Muscle layer of colon (tissue), 2 donors: Measurements from ENCODE around the gene TPSD1.
"Not testable (repeated sequence)": the region's sequence is repeated elsewhere in the genome, so short reads cannot be mapped to it uniquely, and the experiment has no call there.

Source experiments
- H3K27ac ChIP-seq: one replicate; pipeline ENCODE4 v1.7.0; 2013; ENCODE audit warnings: low read depth, mild to moderate bottlenecking, low read length, moderate library complexity
- H3K27me3 ChIP-seq, 2 donors: one replicate each; pipeline ENCODE4 v1.7.0; 2013; ENCODE audit warnings: low read length in 2 of 2, mild to moderate bottlenecking in 2 of 2; ENCODE audit not compliant: insufficient read depth in 2 of 2, control insufficient read depth in 1 of 2
- H3K36me3 ChIP-seq: one replicate; pipeline ENCODE4 v1.7.0; 2013; ENCODE audit warnings: mild to moderate bottlenecking, low read length; ENCODE audit not compliant: insufficient read depth
- H3K4me1 ChIP-seq: one replicate; pipeline ENCODE4 v1.7.0; 2013; ENCODE audit warnings: mild to moderate bottlenecking, low read length; ENCODE audit not compliant: insufficient read depth
- H3K4me3 ChIP-seq, 2 donors: one replicate each; pipeline ENCODE4 v1.7.0; 2013; ENCODE audit warnings: low read length in 2 of 2, low read depth in 1 of 2, mild to moderate bottlenecking in 1 of 2, moderate library complexity in 1 of 2
- H3K9ac ChIP-seq: one replicate; pipeline ENCODE4 v1.7.0; 2013; ENCODE audit warnings: low read length
- H3K9me3 ChIP-seq: one replicate; pipeline ENCODE4 v1.7.0; 2013; ENCODE audit warnings: mild to moderate bottlenecking, low read length
- donor health status: abdominal sarcoma.
- donor health status: Adenocarcinoma of cecum.

TPSD1 gene

GRCh38 chr16:1271724-1272413 is 16.0 kb downstream of the TPSD1 start:
- H3K9ac ChIP-seq, H3K27me3 ChIP-seq, H3K27ac ChIP-seq, H3K4me3 ChIP-seq, H3K9me3 ChIP-seq, H3K36me3 ChIP-seq: not testable (repeated sequence)
- H3K4me1 ChIP-seq, result peaks cover 10% of the 10 kb centered on the region

- no peaks in the 10 kb centered on the region for H3K36me3 ChIP-seq
- H3K27me3 ChIP-seq, result peaks cover 0 to 13% of the 10 kb centered on the region in 2 donors
- H3K9me3 ChIP-seq, result no peaks in the 10 kb centered on the region
Measured at GRCh38 chr16:1272453-1273198, 16.8 kb downstream of the TPSD1 start.

GRCh38 chr16:1273816-1274215 is 17.9 kb downstream of the TPSD1 start:
- Histone ChIP-seq H3K27me3 (peaks cover 0 to 24% of the 10 kb centered on the region in 2 donors), H3K9ac (no peak overlapping the region), H3K9me3 (no peaks in the 10 kb centered on the region), H3K36me3 (no peaks in the 10 kb centered on the region), H3K4me3 (no peak overlapping the region), H3K4me1 (peaks cover 10% of the 10 kb centered on the region), H3K27ac (no peak overlapping the region)

More at GRCh38 chr16:1272453-1273198, 16.8 kb downstream of the TPSD1 start:
- Histone ChIP-seq H3K27ac (no peak overlapping the region), H3K9ac (no peak overlapping the region), H3K4me1 (peaks cover 10% of the 10 kb centered on the region), H3K4me3 (no peak overlapping the region)

GRCh38 chr16:1274767-1275166 is 18.9 kb downstream of the TPSD1 start:
- Histone ChIP-seq H3K4me3 (no peak overlapping the region), H3K36me3 (no peaks in the 10 kb centered on the region), H3K9ac (no peak overlapping the region), H3K4me1 (peaks cover 10% of the 10 kb centered on the region), H3K27me3 (peaks cover 0 to 26% of the 10 kb centered on the region in 2 donors), H3K9me3 (no peaks in the 10 kb centered on the region), H3K27ac (no peak overlapping the region)

- no peak overlapping the region for H3K9ac ChIP-seq
- H3K27me3 ChIP-seq, result peaks cover 0 to 26% of the 10 kb centered on the region in 2 donors
- H3K36me3 ChIP-seq, result no peaks in the 10 kb centered on the region
- H3K9me3 ChIP-seq, result no peaks in the 10 kb centered on the region
- peaks cover 10% of the 10 kb centered on the region for H3K4me1 ChIP-seq
- H3K4me3 ChIP-seq, result no peak overlapping the region
- no peak overlapping the region for H3K27ac ChIP-seq
Measured at GRCh38 chr16:1275791-1276579, 20.1 kb downstream of the TPSD1 start.

- Histone ChIP-seq H3K9me3 (no peaks in the 10 kb centered on the region), H3K4me1 (peaks cover 8% of the 10 kb centered on the region), H3K27ac (no peak overlapping the region), H3K9ac (no peak overlapping the region), H3K27me3 (peaks cover 0 to 26% of the 10 kb centered on the region in 2 donors), H3K4me3 (no peak overlapping the region), H3K36me3 (no peaks in the 10 kb centered on the region)
Measured at GRCh38 chr16:1276580-1276878, 20.7 kb downstream of the TPSD1 start.

GRCh38 chr16:1277151-1277598 is 21.3 kb downstream of the TPSD1 start:
- no peak overlapping the region for H3K27ac ChIP-seq

GRCh38 chr16:1277617-1278282 is 21.9 kb downstream of the TPSD1 start:
- peaks cover 0 to 26% of the 10 kb centered on the region in 2 donors for H3K27me3 ChIP-seq
- H3K9ac ChIP-seq, result no peak overlapping the region
- no peak overlapping the region for H3K4me3 ChIP-seq
- no peaks in the 10 kb centered on the region for H3K4me1 ChIP-seq
- no peaks in the 10 kb centered on the region for H3K9me3 ChIP-seq
- no peaks in the 10 kb centered on the region for H3K36me3 ChIP-seq
- no peak overlapping the region for H3K27ac ChIP-seq

More at GRCh38 chr16:1277151-1277598, 21.3 kb downstream of the TPSD1 start:
- Histone ChIP-seq H3K4me1 (peaks cover 1% of the 10 kb centered on the region), H3K9me3 (no peaks in the 10 kb centered on the region), H3K27me3 (peaks cover 0 to 26% of the 10 kb centered on the region in 2 donors), H3K36me3 (no peaks in the 10 kb centered on the region), H3K4me3 (no peak overlapping the region), H3K9ac (no peak overlapping the region)

GRCh38 chr16:1278477-1278876 is 22.6 kb downstream of the TPSD1 start:
- Histone ChIP-seq H3K27me3 (peaks cover 0 to 30% of the 10 kb centered on the region in 2 donors), H3K4me1 (no peaks in the 10 kb centered on the region), H3K4me3 (no peak overlapping the region), H3K36me3 (no peaks in the 10 kb centered on the region), H3K27ac (no peak overlapping the region), H3K9me3 (no peaks in the 10 kb centered on the region), H3K9ac (no peak overlapping the region)

GRCh38 chr16:1279081-1279944 is 23.4 kb downstream of the TPSD1 start:
- Histone ChIP-seq H3K9me3 (no peaks in the 10 kb centered on the region), H3K4me3 (no peak overlapping the region), H3K4me1 (no peaks in the 10 kb centered on the region), H3K36me3 (no peaks in the 10 kb centered on the region), H3K9ac (no peak overlapping the region), H3K27ac (no peak overlapping the region), H3K27me3 (peaks cover 0 to 30% of the 10 kb centered on the region in 2 donors)
